Activated effector memory CD4-positive, alpha-beta T cell treated with Interleukin-2 at 50 U/mL for 16 hours (primary cell): ENCODE data around the gene PLPPR1.
"Not testable (repeated sequence)": the region's sequence is repeated elsewhere in the genome, so short reads cannot be mapped to it uniquely, and the experiment has no call there.

Experiments
- DNase-seq: peaks from one replicate; pipeline ENCODE4 v3.0.0-alpha.2; 2020

The PLPPR1 gene

DNA sequence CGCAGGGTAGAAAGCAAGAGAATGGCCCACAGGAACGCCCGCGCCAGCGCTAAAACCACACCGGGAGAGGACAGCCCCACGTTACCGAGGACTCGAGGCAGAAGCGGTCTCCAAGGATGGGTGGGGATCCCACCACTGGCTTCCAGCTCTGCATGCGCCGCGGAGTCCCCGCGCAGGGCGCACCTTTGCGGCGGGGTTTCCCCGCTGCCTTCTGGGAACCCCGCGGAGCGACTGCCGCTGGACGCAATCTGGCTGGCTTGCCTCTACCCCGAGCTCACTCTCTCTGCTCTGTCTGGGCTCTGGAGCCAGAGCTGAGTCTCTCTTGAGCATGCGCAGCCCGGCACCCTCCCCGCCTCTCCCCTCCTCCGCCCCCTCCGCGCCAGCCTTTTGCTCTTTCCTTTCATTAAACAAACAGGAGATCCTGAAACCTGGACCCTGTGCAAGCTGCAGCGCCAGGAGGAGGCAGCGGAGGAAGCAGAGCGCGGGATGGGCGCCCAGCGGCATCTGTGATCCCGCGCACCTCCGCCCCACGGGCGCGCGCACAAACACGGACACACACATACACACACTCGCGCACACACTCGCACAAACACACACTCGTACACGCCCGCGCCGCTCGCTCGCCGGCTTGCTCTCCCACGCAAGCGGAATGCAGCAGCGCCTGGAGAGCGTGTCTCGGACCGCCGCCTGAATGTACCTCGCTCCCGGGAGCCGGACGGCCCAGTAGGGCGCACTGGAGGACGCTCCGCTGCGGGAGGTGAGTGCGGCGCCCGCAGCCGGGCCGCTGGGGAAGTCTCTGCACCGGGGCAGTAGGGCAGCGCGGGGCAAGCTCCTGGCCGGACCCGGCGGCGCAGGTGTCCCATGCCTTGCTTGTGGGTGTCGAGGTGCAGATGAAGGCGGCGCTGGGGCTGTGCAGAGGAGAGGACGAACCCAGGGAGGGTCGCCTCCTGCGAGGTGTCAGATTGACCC, at the start of gene PLPPR1:
Gene PLPPR1 (plus strand): TSS at position 382 of the 969 bp plus-strand sequence.
- DNase-seq: no peak

DNA sequence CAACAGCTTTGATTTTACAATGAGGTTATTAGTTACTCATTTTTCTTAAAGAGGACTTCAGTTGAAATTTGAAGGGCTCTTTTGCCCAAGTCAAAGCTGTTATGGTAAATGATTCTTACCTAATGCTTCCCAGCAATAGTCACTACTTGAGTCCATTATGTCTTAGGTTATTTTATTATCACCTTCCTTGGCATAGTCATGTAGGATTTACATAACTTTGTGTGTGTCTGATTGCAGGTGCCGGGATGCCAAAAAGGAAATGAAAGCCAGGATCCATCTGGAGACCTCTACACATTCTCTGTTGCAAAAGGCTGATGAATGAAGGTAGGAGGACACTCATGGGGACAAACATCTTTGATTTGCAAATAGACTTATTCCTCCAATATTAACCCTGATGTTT, 38.8 kb upstream of the PLPPR1 start:
- DNase-seq: no peak

DNA sequence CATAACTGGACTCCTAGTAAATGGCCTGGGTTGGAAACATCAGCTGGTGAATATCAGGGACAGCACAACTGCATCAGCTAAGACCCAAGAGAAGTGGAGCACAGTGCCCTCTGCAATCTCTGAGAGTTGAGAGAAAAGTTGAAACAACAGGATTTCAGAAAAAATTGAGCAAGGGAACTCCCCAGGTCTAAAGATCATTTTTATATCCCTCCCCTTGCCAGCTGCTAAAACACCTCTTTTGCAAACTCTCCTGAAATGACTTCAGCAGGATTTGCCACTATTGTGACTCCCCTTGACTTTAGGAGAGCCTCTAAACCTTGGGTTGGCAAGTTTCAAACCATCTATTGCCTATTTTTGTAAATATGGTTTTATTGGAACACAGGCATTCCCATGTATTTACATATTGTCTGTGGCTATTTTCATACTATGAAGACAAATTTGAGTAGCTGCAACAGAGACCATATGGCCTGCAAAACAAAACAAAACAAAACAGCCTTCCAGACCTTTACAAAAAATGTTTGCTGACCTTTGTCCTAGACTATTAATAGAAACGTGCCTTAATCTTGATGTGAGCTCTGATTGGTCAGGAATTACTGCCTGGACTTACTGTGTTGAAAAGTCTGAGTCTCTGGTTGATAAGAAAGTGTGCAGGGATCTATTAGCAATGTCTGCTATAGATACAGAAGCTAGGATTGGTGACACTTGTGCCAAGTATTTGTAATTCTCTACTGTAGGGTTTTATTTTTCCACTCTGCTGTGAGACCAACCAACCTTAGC, 37.7 kb upstream of the PLPPR1 start:
- DNase-seq: no peak

DNA sequence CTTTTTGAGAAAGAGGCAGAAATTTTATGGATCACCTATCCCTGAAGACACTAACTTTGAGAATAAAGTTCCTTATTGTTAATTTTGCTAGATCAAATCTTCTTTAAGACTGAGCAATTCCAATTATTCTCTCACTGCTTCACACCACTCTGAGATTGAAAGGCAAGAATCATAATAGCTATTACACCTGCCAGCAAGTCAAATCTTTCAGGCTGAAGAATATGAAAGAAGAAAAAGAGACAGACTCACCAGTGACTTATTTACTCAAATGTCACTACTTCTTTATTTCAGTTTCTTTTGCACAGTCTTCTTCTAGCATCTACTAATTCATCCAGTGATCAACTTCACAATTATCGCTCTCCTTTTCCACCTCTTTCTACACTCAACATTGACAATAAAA, 35.9 kb upstream of the PLPPR1 start:
- DNase-seq: no peak

DNA sequence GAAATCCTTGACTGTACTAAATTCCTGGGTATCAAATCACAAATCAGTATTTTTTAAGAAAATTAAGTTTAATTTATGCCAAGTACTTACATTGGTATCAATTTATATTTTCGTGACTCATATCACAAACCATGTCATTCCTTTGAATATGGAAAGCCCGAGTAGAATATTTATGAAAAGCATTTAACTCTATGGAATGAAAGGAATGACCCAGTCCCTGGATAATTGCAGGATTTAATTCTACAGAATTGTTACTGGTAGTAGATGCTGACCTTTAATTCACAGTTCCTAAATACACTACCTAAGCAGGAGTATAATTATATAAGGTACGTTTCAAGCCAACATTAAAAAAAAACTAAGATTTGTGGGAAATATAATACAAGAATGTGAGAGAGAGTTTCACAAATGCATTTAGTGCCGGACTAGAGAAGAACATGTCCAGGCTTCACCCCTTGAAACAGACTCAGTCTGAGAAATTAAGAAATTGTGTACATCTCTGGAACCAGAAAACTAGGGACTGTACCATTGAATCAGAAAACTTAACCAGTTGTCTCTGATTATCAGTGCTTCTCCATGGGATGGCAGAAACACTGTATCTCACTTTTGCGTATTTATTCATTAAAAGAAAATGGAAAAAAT, 28.5 kb upstream of the PLPPR1 start:
- DNase-seq: no peak

DNA sequence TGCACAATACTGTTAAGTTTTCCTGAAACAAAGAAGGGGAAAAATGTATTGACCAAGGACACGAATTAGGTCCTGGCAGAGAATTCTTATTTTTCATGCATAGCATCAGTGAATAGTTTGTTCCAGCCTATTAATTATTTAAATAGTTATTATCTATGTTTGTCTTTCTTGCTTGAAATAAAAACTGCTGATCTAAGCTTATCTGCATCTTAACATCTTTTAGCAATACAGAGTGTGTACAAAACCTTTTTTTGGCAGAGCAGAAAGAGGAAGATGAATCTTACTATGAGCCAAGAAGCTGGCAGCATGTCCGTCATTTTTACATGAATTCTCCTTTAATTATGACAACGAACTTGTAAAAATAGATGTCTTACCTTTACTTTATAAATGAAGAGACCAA, 23.3 kb upstream of the PLPPR1 start:
- no peak for DNase-seq

DNA sequence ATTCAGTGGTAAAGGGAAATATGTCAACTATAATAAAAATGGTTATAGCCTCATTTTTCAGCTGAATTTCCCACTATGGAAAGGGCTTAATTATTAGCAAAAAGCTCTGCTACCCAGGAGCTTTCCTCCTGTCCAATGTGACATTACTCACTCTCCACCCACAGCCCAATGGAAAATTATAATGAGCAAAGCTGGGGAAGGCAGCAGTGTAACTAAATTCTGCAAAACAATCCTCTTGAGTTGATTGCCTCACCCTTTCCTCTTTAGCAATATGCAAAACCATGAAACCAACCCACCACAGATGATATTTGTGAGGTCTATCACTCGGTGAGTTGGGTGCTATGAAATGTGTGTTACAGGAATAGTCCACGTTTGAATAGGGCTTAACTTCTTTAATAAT, 14.0 kb upstream of the PLPPR1 start:
- DNase-seq: no peak

DNA sequence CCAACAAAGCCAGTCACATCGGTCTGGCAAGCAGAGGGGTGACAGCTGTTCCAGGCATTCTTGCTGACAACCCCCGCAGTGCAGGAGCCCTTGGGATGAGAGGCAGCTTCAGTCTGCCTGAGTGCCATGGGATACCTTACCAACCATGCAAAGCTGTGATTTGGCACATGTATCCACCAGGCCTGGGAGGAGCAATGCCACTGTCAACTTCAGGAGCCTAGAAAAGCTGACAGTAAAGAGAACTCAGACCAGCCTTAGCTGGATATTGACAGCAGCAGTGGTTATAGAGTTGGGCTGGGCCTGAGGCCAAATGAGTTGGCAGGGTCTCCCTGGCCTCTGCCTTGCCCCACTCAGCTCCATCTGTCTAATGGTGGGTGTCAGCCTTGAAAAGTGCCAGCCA, 10.1 kb upstream of the PLPPR1 start:
- no peak for DNase-seq

DNA sequence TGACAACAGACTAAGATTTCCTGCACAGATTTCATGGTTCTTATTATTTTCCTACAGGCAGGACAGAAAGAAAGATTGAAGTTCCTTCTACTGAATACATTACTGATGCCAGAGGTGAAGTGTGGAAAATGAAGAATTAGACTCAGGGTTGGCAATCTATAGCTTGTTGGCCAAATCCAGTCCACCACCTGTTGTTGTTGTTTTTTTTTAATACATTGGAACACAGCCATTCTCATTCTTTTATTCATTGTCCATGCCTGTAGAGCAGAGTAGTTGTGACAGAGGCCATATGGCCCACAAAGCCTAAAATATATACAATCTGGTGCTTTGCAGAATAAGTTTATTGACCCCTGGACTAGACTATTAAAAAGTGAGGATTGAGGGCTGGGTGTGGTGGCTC, 5.8 kb upstream of the PLPPR1 start:
- DNase-seq: no peak

DNA sequence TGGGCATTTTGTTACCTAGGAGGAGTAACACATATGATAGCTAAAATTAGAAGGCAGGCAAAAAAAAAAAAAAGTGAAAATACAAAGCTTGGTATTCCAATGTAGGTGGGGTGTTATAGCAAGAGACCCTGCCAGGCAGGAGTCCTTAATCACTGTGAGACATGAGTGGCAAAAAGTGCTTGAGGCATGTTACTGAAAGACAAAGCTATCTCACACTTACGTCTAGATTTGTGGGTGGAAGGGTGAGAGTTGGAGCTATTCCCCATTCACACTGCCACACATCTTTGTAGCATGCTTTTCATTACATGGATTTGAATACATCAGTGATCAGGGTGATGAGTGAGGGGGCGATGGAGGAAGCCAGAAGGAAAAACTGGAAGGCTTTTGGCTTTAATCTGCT, 2.6 kb upstream of the PLPPR1 start:
- DNase-seq: no peak

DNA sequence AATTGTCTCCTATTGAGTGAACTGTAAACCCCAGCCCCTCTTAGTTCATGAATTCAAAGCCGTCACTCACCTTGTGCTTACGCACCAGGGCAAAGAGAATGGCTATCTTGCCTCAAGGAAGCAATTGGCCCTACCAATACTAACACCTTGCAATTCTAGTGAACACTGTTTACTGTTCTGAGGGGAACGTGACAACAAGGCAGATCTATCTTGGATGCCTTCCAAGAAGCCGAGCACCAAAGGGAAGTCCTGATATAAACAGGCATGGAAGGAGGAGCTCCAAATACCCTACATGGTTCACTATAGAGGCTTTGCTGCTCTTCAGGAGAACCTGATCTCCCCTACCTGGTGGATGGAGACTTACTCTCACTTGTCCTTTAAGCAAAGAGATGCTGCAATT, 1.7 kb upstream of the PLPPR1 start:
- DNase-seq: no peak

DNA sequence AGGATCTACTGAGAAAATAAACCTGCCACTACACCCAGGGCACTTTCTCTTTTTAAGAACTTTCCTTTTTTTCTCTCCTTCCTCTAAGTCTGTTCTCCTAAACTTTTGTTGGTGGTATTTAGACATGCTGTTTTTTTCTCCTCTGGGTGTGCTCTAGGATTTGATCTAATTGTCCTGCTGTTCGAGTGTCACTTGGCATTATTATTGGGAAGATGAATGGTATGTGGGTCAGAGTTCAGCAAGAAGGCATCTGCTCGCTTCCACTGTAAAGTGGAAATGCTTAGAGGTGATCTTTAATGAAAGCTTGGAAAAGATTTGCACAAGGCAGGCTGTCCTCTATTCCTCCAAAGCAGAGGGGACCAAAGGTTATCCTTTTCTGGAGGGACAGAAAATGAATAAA, 1.3 kb upstream of the PLPPR1 start:
- DNase-seq: no peak

DNA sequence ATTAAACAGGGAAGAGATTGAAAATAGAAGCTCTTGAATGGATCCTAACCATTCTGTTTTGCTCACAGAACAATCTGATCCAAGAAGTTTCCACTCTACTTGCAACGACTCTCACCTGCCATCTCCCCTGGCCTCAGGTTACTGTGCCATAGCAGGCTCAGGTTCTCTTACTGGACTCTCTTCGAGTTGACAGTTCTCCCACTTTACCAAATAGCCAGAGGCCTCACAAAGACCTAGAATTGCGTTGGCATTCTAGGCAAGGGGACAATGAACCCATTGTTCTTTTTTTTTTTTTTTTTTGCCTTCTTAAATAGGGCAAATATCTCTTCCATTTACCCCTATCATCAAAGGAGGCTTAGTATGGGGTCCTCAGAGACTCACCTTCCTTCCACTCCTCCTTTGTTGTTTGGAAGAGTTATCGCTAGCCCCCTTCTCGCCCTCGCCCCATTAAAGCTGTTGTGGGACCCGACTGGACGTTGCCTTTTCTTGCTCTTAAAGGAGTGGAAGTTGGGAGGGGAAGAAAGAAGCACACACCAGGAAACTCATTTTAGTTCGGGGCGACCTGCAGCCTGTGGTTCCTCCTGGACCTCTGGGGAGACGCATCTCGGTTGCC, 688 bp upstream of the PLPPR1 start:
- no peak for DNase-seq

DNA sequence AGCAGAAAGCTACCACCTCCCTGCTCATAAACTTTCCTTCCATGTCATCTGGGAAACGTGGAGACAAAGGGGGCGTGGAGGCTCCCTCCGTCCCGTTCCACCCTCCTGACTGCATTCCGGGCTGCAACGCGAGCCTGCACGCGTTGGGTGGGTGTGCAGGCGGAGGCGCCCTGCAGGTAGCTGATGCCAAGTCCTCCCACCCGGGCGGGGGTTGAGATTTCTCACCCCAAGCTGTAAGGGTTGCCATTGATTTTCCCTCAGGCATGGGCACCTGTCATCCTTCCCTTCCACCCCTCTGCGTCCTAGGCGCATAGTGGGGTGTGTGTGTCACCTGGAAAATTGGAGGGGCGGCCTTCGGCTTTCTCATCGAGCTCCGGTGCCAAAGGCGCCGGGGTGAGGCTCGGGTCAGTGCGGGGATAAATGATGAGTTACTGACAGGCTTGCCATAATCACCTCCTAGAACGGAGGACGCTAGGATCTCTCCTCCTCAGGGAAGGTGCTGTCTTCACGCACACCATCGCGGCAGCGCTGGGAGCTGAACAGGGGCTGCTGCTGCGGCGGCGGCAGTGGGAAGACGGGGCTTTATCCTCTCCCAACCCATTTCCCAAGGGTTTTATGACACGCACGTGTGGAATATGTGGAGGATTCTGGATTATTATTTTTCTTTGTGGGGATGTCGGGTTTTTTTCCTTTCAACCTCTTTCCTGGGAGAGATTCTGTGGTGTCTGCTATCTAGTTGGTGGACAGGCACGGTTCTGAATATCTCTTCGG, 973 bp downstream of the PLPPR1 start:
- no peak for DNase-seq

DNA sequence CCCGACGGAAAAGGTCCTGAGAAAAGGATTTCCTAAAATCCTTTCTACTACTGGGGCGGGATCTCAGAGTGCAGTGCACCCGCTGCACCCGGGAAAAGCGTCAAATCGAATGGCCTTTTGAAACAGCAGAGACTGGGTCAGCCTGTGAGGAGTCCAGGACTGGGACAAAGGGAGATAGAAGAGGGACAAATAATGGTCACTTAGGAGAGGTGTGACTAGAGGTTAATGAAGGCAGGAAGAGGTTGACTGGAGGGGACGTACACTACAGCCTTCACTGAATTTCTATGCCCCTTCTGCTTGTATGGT, 1.5 kb downstream of the PLPPR1 start:
- no peak for DNase-seq

DNA sequence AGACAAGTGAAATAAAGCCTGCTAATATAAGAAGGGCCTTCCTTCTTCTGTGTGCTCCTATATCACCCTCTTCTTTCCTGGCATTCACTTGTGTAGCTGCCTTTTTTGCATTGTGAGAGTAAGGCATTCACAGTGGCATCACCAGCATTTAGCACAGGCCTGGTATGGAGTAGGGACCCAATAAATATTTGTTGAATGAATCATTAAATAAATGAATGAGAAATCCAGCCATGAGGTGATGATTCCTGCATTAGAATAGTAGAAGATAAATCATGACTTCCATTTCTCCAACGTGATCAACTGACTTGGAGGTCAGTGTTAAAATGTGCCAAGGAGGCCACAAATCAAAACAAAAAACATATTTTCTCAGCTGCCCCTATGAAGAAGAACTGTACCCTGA, 3.9 kb downstream of the PLPPR1 start:
- no peak for DNase-seq

DNA sequence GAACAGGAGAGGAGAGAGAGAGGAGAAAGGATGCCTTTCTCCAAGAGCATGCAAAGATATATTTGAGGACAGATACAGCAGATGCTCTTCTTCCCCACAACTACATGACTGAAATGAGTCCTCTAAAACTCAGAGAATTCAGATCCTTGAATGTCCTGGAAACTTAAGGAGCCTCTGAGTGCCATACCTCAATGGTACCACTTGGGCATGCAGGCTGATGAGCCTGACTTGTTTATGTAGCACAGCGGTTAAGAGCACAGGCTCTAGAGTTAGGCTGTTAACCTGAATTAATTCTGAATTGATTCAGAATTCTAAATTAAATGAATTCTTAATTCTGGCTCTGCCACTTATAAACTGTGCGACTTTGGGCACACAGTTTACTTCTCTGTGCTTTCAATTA, 5.7 kb downstream of the PLPPR1 start:
- DNase-seq: no peak

DNA sequence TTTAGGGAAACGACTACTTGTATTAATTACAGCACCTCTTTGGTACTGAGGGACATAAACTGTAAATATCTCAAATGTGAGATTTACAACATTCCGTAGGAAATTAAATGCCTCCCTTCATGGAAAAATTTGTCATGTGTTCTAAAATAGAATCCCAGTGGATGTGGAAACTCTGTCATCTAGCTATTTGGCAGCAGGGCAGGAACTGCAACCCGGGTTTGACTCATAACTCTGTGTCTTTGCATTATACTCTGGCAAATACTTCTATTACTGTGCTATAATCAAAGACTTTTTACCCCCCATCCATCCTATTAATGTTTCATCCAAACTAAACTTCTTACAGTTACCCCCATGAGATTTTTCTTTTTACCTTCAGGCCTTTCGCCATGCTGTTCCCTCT, 6.6 kb downstream of the PLPPR1 start:
- no peak for DNase-seq

DNA sequence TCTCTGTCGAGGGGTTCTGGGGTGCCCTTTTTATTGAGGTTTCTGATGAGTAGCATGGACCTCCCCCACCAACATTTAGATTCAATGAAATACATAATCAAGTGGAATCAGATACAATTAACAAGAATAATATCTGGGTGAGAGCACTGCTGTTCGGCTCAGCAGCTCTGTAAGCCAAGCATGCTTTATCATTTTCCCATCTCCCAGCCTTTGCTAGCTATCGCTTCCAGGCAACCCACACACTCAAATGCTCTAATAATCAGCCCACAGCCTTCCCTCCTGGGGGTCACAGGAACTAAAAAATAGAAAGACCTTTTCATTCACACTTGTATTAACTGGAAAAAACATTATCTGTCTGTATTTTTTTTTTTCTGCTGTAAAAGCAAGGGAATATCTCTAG, 8.9 kb downstream of the PLPPR1 start:
- DNase-seq: no peak

DNA sequence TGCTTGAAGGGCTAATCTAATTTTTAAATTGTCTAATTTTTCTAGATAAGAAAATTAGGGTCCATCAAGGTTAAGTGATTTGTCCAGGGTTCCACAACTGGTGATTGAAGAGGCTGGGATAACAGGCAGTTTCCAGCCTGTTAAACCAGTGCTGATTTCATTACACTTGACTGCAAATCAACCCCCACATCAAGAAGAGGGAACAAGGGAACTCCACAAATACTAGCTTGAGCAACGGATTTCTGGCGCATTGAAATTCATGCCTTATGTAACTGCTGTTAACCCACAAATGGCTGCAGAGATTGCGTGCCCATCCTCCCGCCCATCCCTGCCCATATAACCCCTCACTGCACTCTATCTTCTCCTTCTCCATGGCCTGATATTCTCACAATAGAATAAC, 10.0 kb downstream of the PLPPR1 start:
- no peak for DNase-seq

DNA sequence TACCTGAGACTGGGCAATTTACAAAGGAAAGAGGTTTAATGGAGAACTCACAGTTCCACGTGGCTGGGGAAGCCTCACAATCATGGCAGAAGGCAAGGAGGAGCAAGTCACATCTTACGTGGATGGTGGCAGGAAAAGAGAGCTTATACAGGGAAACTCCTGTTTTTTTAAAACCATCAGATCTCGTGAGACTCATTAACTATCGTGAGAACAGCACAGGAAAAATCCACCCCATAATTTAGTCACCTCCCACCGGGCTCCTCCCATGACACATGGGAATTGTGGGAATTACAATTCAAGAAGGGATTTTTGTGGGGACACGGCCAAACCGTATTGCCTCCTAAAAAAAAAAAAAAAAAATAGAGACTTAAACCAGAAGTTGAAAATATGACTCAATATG, 11.1 kb downstream of the PLPPR1 start:
- not testable (repeated sequence) for DNase-seq

DNA sequence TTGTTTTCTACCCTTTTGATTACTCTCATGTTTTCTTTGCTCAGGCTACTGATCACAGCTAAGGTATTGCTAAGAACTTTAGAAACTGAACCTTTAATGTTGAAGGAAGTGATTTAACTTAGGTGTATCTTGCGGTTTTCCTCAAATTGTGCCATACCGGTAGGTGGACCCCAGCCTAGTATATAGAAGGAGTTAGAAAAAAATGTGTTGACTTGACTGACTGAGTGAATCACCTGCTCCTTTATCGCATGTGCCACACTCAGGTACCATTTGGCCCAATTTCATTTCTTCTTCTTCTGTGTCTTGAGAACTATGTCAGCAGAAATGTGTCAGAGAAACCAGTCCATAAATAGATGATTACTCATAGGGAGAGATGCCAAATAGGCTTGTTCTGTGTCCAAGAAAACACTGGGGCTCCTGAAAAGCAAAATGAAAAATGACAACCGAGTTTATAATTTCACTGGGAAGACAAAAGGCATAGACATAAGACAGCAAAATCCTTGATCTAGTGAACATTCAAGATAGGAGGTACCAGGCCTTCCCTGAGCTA, 19.4 kb downstream of the PLPPR1 start:
- no peak for DNase-seq
